Measurements from ENCODE around the gene SERPINE2. TPM values are rescaled to one million over a fixed set of nuclear protein-coding genes. Genes with fewer than 3 reads are reported as not detected.
A peak's percentile ranks its signal among the peaks of the same experiment; 100 is the strongest.

SERPINE2 gene
- total RNA-seq, 2 donors from 2014 or later: 1.6 to 4.4 TPM

DNA sequence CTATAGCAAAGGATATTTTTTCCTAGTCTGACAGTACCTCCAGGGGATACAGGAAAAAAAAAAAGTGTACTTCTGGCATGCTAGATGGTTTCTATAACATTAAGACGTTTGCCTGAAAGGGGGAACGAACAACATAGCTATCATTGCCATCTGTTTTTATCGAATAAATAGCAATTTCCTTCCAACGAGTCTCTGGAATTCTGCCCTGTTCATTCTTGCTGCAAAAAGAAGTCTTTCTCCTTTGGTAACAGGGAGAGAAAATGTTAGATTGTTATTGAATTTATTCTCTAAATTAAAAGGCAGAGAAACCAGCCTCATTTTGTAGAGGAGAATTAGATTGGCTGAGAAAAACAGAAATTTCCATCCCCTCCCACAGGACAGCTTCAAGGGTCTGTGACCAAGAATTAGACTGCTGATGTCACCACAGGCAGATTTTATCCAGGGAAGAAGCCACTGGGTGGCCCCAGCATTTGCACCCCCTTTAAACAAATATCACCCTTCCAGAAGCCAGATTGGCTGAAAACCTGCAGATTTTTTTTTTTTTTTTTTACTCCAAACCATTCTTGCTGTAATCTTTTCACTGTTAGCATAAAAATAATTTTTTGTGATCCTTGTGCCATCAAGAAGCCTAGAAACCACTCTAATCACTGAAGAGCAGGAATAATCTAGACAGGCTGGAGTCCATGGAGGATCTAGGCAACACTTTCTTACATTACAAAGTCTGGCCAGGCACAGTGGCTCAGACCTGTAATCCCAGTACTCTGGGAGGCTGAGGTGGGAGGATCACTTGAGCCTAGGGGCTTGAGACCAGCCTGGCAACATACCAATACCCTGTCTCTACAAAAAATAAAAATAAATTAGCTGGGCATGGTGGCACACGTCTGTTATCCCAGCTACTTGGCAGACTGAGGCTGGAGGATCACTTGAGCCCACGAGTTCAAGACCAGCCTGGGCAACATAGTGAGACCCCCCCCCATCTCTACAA is 106.0 kb downstream of the SERPINE2 start:
- Histone ChIP-seq H3K9me3 (no peaks in the 10 kb centered on the region), H3K27ac (no peak overlapping the region), H3K4me3 (no peak overlapping the region), H3K4me1 (peaks cover 61% of the 10 kb centered on the region), H3K27me3 (no peaks in the 10 kb centered on the region), H3K36me3 (replicated peaks in 1 of 2; ENCODE audit: insufficient read depth in 1 of 2, low read depth in 2 of 2) (no peaks in the 10 kb centered on the region)
- no peak for DNase-seq
- TF ChIP-seq, protein P1, sequence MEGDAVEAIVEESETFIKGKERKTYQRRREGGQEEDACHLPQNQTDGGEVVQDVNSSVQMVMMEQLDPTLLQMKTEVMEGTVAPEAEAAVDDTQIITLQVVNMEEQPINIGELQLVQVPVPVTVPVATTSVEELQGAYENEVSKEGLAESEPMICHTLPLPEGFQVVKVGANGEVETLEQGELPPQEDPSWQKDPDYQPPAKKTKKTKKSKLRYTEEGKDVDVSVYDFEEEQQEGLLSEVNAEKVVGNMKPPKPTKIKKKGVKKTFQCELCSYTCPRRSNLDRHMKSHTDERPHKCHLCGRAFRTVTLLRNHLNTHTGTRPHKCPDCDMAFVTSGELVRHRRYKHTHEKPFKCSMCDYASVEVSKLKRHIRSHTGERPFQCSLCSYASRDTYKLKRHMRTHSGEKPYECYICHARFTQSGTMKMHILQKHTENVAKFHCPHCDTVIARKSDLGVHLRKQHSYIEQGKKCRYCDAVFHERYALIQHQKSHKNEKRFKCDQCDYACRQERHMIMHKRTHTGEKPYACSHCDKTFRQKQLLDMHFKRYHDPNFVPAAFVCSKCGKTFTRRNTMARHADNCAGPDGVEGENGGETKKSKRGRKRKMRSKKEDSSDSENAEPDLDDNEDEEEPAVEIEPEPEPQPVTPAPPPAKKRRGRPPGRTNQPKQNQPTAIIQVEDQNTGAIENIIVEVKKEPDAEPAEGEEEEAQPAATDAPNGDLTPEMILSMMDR (IDR thresholded peaks at IDR 0.05): no peak
- TF ChIP-seq POLR2A (IDR thresholded peaks at IDR 0.05): no peak
- WGBS, 2 donors: 32 to 36% methylated on average over 6 of the region's 6 CpGs
- ATAC-seq: no peak
- intact Hi-C loops (cut with DNase I): no loop called here

DNA sequence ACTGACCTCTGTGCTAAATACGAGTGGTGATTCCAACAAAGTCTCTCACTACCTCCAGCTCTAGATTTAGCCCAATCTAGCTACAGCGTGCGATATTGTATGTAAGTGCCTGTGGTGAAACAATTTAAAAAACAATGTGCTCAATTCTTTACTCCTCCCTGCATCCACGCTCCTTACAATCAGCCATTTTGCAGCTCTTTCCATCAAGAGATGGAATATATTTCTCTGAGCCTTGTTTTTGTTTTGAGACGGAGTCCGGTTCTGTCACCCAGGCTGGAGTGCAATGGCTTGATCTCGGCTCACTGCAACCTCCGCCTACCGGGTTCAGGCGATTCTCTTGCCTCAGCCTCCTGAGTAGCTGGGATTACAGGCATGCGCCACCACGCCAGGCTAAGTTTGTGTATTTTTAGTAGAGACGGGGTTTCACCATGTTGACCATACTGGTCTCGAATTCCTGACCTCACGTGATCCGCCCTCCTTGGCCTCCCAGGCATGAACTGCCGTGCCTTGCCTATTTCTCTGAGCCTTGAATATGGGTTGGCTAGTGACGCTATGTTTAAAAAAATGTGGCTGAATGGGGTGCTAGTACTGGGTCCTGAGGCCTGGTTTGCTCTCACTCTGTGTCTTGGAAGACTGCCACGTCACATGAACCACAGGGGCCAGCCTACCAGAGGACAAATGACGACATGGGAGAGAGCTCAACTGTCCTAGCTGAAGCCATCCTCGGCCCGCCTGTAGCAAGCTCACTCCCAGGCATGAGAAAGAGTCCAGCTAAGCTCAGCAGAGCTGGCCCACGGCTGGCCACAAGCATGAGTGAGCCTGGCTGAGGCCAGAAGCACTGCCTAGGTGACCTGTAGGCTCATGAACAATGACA is 108.7 kb downstream of the SERPINE2 start:
- WGBS, 2 donors: 72 to 79% methylated on average over 23 of the region's 23 CpGs
- Histone ChIP-seq H3K36me3 (replicated peaks in 1 of 2; ENCODE audit: insufficient read depth in 1 of 2, low read depth in 2 of 2) (no peaks in the 10 kb centered on the region), H3K27me3 (no peaks in the 10 kb centered on the region), H3K4me1 (peaks cover 36% of the 10 kb centered on the region), H3K4me3 (no peak overlapping the region), H3K27ac (no peak overlapping the region), H3K9me3 (no peaks in the 10 kb centered on the region)
- intact Hi-C loops (cut with DNase I): no loop called here
- peak; percentile 28 to 65 (median 51) for DNase-seq
- ATAC-seq: peak; percentile 48
- TF ChIP-seq, protein P1 (IDR thresholded peaks at IDR 0.05): no peak
- TF ChIP-seq POLR2A (IDR thresholded peaks at IDR 0.05): no peak

DNA sequence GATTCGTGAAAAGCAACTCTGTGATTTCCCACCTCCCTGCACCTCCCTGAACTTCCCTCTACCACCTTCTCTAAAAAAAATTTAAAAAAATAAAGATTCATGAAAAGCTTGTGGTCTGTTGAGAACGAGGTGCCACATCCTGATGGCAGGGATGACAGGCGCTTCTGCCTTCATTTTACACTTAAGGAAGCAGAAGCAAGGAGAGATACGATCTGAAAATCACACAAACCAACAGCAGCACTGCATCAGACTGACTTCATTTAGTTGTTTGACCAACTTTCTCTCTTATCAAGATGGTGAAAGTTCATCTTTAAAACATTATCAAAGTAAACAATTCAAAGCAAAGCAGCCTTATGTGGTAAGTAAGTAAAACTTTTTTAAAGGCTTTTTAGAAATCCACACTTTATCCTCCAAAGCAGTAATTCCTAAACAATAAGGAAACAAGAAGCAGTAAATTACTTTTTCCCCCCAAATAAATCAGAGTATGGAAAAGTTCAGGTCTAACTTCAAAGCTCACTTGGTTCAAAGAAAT is 109.4 kb downstream of the SERPINE2 start:
- no peaks in the 10 kb centered on the region for H3K9me3 ChIP-seq
- H3K27me3 ChIP-seq: no peaks in the 10 kb centered on the region
- WGBS, 2 donors: 45 to 61% methylated on average over 4 of the region's 4 CpGs
- no peak overlapping the region for H3K27ac ChIP-seq
- TF ChIP-seq, protein P1 (IDR thresholded peaks at IDR 0.05): no peak
- TF ChIP-seq POLR2A (IDR thresholded peaks at IDR 0.05): no peak
- no peak for DNase-seq
- no peak overlapping the region for H3K4me3 ChIP-seq
- no peak for ATAC-seq
- intact Hi-C loops (cut with DNase I): no loop called here
- H3K4me1 ChIP-seq: peaks cover 29% of the 10 kb centered on the region
- H3K36me3 ChIP-seq (replicated peaks in 1 of 2; ENCODE audit: insufficient read depth in 1 of 2, low read depth in 2 of 2): no peaks in the 10 kb centered on the region

DNA sequence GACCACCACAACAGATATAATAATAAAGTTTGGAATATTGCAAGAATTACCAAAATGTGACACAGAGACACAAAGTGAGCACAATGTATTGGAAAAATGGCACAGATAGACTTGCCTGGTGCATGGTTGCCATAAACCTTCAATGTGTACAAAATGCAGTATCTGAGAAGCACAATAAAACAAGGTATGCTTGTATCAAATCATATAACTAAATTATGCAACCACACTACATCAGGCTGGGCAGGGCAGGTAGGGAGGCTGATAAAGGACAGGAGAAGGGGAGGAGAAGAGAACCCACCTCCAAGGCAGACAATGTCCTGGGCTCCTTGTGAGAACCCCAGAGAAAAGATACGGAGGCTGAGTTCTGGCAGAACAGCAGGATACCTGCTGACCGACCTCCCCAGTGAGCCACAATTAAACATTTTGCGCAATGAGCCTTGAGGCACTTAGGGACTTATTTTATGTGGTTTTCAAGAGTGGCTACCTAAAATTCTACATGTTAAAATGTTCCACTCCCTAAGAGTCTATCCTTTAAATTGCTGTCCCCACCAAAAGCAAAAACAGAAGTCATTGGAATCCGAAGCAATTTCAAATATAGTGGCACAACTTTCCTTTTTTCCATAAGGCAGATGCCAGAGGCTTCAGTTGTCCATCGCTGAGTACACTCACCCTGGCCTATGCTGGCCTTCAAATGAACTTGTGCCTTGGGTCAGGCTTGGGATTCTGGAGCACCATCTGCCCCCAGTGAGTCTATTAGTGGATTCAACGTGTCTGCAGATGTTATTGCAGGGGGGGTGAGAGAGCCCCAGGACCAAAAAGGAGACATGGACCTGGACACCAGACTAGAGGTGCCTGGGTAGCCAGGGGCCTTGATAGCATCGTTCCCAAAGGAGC is 110.7 kb downstream of the SERPINE2 start:
- no peaks in the 10 kb centered on the region for H3K36me3 ChIP-seq (replicated peaks in 1 of 2; ENCODE audit: insufficient read depth in 1 of 2, low read depth in 2 of 2)
- TF ChIP-seq, protein P1 (IDR thresholded peaks at IDR 0.05): no peak
- TF ChIP-seq POLR2A (IDR thresholded peaks at IDR 0.05): no peak
- DNase-seq (no peak), ATAC-seq (no peak)
- H3K9me3 ChIP-seq: no peaks in the 10 kb centered on the region
- peaks cover 24% of the 10 kb centered on the region for H3K4me1 ChIP-seq
- intact Hi-C loops (cut with DNase I): no loop called here
- WGBS, 2 donors: 85 to 89% methylated on average over 7 of the region's 7 CpGs
- H3K27me3 ChIP-seq: no peaks in the 10 kb centered on the region
- H3K27ac ChIP-seq: no peak overlapping the region
- no peak overlapping the region for H3K4me3 ChIP-seq

Data from body of pancreas (tissue), 4 donors.